Mesothelial cell of epicardium (in vitro differentiated cells): ENCODE results near the gene KANSL2. TPM values are rescaled to one million over a fixed set of nuclear protein-coding genes. Genes with fewer than 3 reads are reported as not detected.
"Not testable (repeated sequence)": the region's sequence is repeated elsewhere in the genome, so short reads cannot be mapped to it uniquely, and the experiment has no call there.

ENCODE experiments used
- DNase-seq, 2 experiments: peaks; one replicate each; pipeline ENCODE4 v3.0.0; 2021; ENCODE audit warnings: low spot score in 2 of 2; ENCODE audit not compliant: unreplicated experiment in 2 of 2
- H3K27ac Mint-ChIP-seq: 2 replicates; pipeline ENCODE4 v1.8.0; 2021; ENCODE audit warnings: mixed read lengths
- H3K27me3 Mint-ChIP-seq: 2 replicates; pipeline ENCODE4 v1.8.0; 2021; ENCODE audit warnings: low read depth, mixed read lengths
- H3K36me3 Mint-ChIP-seq: 2 replicates; pipeline ENCODE4 v1.8.0; 2021; ENCODE audit warnings: mixed read lengths
- H3K4me1 Mint-ChIP-seq: 2 replicates; pipeline ENCODE4 v1.8.0; 2021; ENCODE audit warnings: mixed read lengths
- H3K4me3 Mint-ChIP-seq: 2 replicates; pipeline ENCODE4 v1.8.0; 2021; ENCODE audit warnings: mild to moderate bottlenecking, moderate library complexity, mixed read lengths
- H3K9me3 Mint-ChIP-seq: 2 replicates; pipeline ENCODE4 v1.8.0; 2021; ENCODE audit warnings: mixed read lengths
- CTCF ChIP-seq: fragments of 200-600 bp; sonication (generic); IDR thresholded peaks from one replicate; pipeline ENCODE4 v1.5.0; 2021; ENCODE audit warnings: antibody characterized with exemption; ENCODE audit not compliant: unreplicated experiment
- total RNA-seq: library from RNA; stranded (reverse); gene quantifications from 3 replicates; pipeline ENCODE4 v1.2.1, GENCODE V29; 2021

KANSL2 gene
- total RNA-seq, 1 donor from 2014 or later = 48.4 TPM

- Mint-ChIP-seq H3K9me3 (no peaks in the 10 kb centered on the region), H3K4me3 (no peak overlapping the region), H3K27me3 (no peaks in the 10 kb centered on the region), H3K36me3 (peaks cover 18% of the 10 kb centered on the region), H3K4me1 (peaks cover 14% of the 10 kb centered on the region), H3K27ac (no peak overlapping the region)
- DNase-seq = no peak
- TF ChIP-seq CTCF = no peak
Observed at GRCh38 chr12:48687592-48687991, 5.6 kb upstream of the KANSL2 start.

GRCh38 chr12:48686615-48687334, 4.7 kb upstream of the KANSL2 start:
- H3K4me1 Mint-ChIP-seq = peaks cover 14% of the 10 kb centered on the region
- peaks cover 15% of the 10 kb centered on the region for H3K36me3 Mint-ChIP-seq
- DNase-seq = no peak
- no peak overlapping the region for H3K4me3 Mint-ChIP-seq
- no peak for TF ChIP-seq CTCF
- H3K27ac Mint-ChIP-seq = no peak overlapping the region
- no peaks in the 10 kb centered on the region for H3K9me3 Mint-ChIP-seq
- H3K27me3 Mint-ChIP-seq = no peaks in the 10 kb centered on the region

GRCh38 chr12:48686037-48686595, 4.1 kb upstream of the KANSL2 start:
- Mint-ChIP-seq H3K4me1 (peaks cover 18% of the 10 kb centered on the region), H3K27me3 (no peaks in the 10 kb centered on the region), H3K9me3 (no peaks in the 10 kb centered on the region), H3K4me3 (no peak overlapping the region), H3K27ac (no peak overlapping the region), H3K36me3 (peaks cover 13% of the 10 kb centered on the region)
- DNase-seq = no peak
- no peak for TF ChIP-seq CTCF

GRCh38 chr12:48683534-48683933, 1.5 kb upstream of the KANSL2 start:
- DNase-seq = no peak
- H3K27ac Mint-ChIP-seq = no peak overlapping the region
- H3K9me3 Mint-ChIP-seq = no peaks in the 10 kb centered on the region
- peaks cover 16% of the 10 kb centered on the region for H3K36me3 Mint-ChIP-seq
- peaks cover 27% of the 10 kb centered on the region for H3K4me1 Mint-ChIP-seq
- H3K27me3 Mint-ChIP-seq = no peaks in the 10 kb centered on the region
- H3K4me3 Mint-ChIP-seq = peak overlapping the region; percentile 30
- no peak for TF ChIP-seq CTCF

GRCh38 chr12:48682927-48683326, 889 bp upstream of the KANSL2 start:
- no peak for TF ChIP-seq CTCF
- no peak for DNase-seq
- Mint-ChIP-seq H3K4me1 (peaks cover 31% of the 10 kb centered on the region), H3K4me3 (peak overlapping the region; percentile 17), H3K27me3 (no peaks in the 10 kb centered on the region), H3K36me3 (peaks cover 16% of the 10 kb centered on the region), H3K27ac (no peak overlapping the region), H3K9me3 (no peaks in the 10 kb centered on the region)

GRCh38 chr12:48682533-48682905, 481 bp upstream of the KANSL2 start:
- not testable (repeated sequence) for H3K9me3 Mint-ChIP-seq, H3K27me3 Mint-ChIP-seq, DNase-seq
- H3K4me1 Mint-ChIP-seq = peaks cover 34% of the 10 kb centered on the region
- H3K27ac Mint-ChIP-seq = peak overlapping the region; percentile 99
- peak overlapping the region; percentile 99 for H3K4me3 Mint-ChIP-seq
- H3K36me3 Mint-ChIP-seq = peaks cover 15% of the 10 kb centered on the region
